DND-41 (cell line): ENCODE results near the gene RGS9.

Experiments
- ATAC-seq: fragments of 200-7000 bp; cut with Tn5 transposase; 3 replicates; pipeline ENCODE4 v1.9.1; 2021; ENCODE audit warnings: low read depth; ENCODE audit not compliant: insufficient read depth
- DNase-seq: peaks from one replicate; pipeline ENCODE4 v3.0.0-alpha.2; 2020
- H2AFZ ChIP-seq: 2 replicates; pipeline ENCODE4 v1.6.0; 2012; ENCODE audit warnings: low read depth, low read length
- H3K27ac ChIP-seq: 2 replicates; pipeline ENCODE4 v1.5.1; 2012; ENCODE audit warnings: low read length, inconsistent platforms
- H3K27me3 ChIP-seq: fragments of 200-600 bp; sonication (generic); 2 replicates; pipeline ENCODE4 v1.6.0; 2012; ENCODE audit warnings: low read length, mild to moderate bottlenecking, inconsistent platforms; ENCODE audit not compliant: insufficient read depth, poor library complexity
- H3K36me3 ChIP-seq: 2 replicates; pipeline ENCODE4 v1.5.1; 2012; ENCODE audit warnings: low read length, inconsistent platforms; ENCODE audit not compliant: insufficient read depth
- H3K4me1 ChIP-seq: 2 replicates; pipeline ENCODE4 v1.5.1; 2012; ENCODE audit warnings: mild to moderate bottlenecking, low read length; ENCODE audit not compliant: insufficient read depth
- H3K4me2 ChIP-seq: 2 replicates; pipeline ENCODE4 v1.6.0; 2012; ENCODE audit warnings: mild to moderate bottlenecking, moderate library complexity, low read length, inconsistent platforms; ENCODE audit not compliant: insufficient read depth
- H3K4me3 ChIP-seq, 2 experiments: fragments of 200-600 bp in 1 of 2; shearing (Covaris generic) in 1 of 2; 2 replicates each; pipeline ENCODE4 v1.5.1; 2012 to 2016; ENCODE audit warnings: inconsistent platforms in 2 of 2, low read length in 2 of 2, mild to moderate bottlenecking in 2 of 2, low read depth in 1 of 2, moderate library complexity in 1 of 2
- H3K79me2 ChIP-seq: 2 replicates; pipeline ENCODE4 v1.6.0; 2012; ENCODE audit warnings: low read length, inconsistent platforms; ENCODE audit not compliant: insufficient read depth
- H3K9ac ChIP-seq: 2 replicates; pipeline ENCODE4 v1.6.0; 2012; ENCODE audit warnings: low read depth, mild to moderate bottlenecking, inconsistent platforms, low read length, moderate library complexity
- H3K9me3 ChIP-seq: 2 replicates; pipeline ENCODE4 v1.5.1; 2012; ENCODE audit warnings: low read length, moderate library complexity, mild to moderate bottlenecking, inconsistent platforms; ENCODE audit not compliant: insufficient read depth, severe bottlenecking
- H4K20me1 ChIP-seq: 2 replicates; pipeline ENCODE4 v1.6.0; 2012; ENCODE audit warnings: low read length; ENCODE audit not compliant: insufficient read depth
- CTCF ChIP-seq: IDR thresholded peaks from 2 replicates; pipeline ENCODE4 v1.5.1; 2012; ENCODE audit warnings: borderline replicate concordance, low read length, moderate library complexity, mild to moderate bottlenecking; ENCODE audit not compliant: poor library complexity, severe bottlenecking; ENCODE audit errors: extremely low read depth
- EZH2 ChIP-seq: IDR thresholded peaks from 3 replicates; pipeline ENCODE4 v1.6.1; 2012; ENCODE audit warnings: borderline replicate concordance, low read depth, mild to moderate bottlenecking, moderate library complexity, low read length, inconsistent platforms; ENCODE audit not compliant: severe bottlenecking

Gene RGS9

DNA sequence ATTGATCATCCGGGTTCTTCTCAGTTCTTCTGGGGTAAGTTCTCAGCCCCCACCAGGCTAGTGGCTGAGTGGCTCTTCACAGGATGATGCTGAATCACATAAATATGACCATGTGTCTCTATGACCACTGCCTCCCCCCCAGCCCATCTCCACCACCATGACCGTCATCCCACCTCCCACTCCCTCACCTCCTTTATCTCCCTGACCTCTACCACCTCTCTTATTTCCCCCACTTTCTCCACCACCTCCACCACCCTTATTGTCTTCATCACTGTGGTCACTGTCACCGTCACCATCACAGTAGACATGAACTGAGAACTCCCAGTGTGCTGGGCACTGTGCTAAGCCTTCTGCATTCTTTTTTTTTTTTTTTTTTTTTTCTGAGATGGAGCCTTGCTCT lies 32.5 kb downstream of the RGS9 start:
- no peak overlapping the region for H3K4me2 ChIP-seq
- H3K4me3 ChIP-seq: no peak overlapping the region
- no peak for ATAC-seq
- H2AFZ ChIP-seq: no peak overlapping the region
- H3K27me3 ChIP-seq: no peaks in the 10 kb centered on the region
- no peak for TF ChIP-seq EZH2
- TF ChIP-seq CTCF: no peak
- no peak overlapping the region for H3K9ac ChIP-seq
- peaks cover 10% of the 10 kb centered on the region; the same call in 1 of the 2 replicates for H3K36me3 ChIP-seq
- H3K79me2 ChIP-seq: no peaks in the 10 kb centered on the region
- no peaks in the 10 kb centered on the region for H3K9me3 ChIP-seq
- no peak overlapping the region for H3K27ac ChIP-seq
- no peak for DNase-seq
- H4K20me1 ChIP-seq: no peaks in the 10 kb centered on the region
- peaks cover 46% of the 10 kb centered on the region for H3K4me1 ChIP-seq

GRCh38 chr17:65170839-65171238 lies 33.7 kb downstream of the RGS9 start:
- no peak for ATAC-seq
- Histone ChIP-seq H2AFZ (no peak overlapping the region), H3K9ac (peak overlapping the region; percentile 21; the same call in 1 of the 2 replicates), H3K79me2 (no peaks in the 10 kb centered on the region), H3K27ac (peak overlapping the region; percentile 93), H4K20me1 (no peaks in the 10 kb centered on the region), H3K27me3 (no peaks in the 10 kb centered on the region), H3K36me3 (peaks cover 7% of the 10 kb centered on the region; the same call in 1 of the 2 replicates), H3K4me3 (no peak overlapping the region; a peak in 1 of 4 replicates), H3K4me2 (no peak overlapping the region), H3K4me1 (peaks cover 46% of the 10 kb centered on the region), H3K9me3 (no peaks in the 10 kb centered on the region)
- no peak for TF ChIP-seq EZH2
- TF ChIP-seq CTCF: no peak
- DNase-seq: no peak

GRCh38 chr17:65171752-65172151 lies 34.6 kb downstream of the RGS9 start:
- peak overlapping the region; percentile 21 for H3K9ac ChIP-seq
- no peaks in the 10 kb centered on the region for H3K27me3 ChIP-seq
- H3K36me3 ChIP-seq: peaks cover 7% of the 10 kb centered on the region; the same call in 1 of the 2 replicates
- H3K4me3 ChIP-seq: no peak overlapping the region
- no peaks in the 10 kb centered on the region for H3K79me2 ChIP-seq
- DNase-seq: peak; percentile 79
- H4K20me1 ChIP-seq: no peaks in the 10 kb centered on the region
- peak overlapping the region; percentile 63 for H2AFZ ChIP-seq
- peak; percentile 68 for ATAC-seq
- peak overlapping the region; percentile 93 for H3K27ac ChIP-seq
- no peaks in the 10 kb centered on the region for H3K9me3 ChIP-seq
- TF ChIP-seq EZH2 (no peak), CTCF (peak; percentile 59)
- peak overlapping the region; percentile 29; the same call in 1 of the 2 replicates for H3K4me2 ChIP-seq
- H3K4me1 ChIP-seq: peaks cover 46% of the 10 kb centered on the region
